GM19099 (cell line): ENCODE data around the gene SH3RF3.

Source experiments
- POLR2A ChIP-seq: IDR thresholded peaks from 3 replicates; pipeline ENCODE4 v1.6.1; 2011; ENCODE audit warnings: low read depth; ENCODE audit not compliant: insufficient read length; ENCODE audit errors: extremely low read depth

The SH3RF3 gene

DNA sequence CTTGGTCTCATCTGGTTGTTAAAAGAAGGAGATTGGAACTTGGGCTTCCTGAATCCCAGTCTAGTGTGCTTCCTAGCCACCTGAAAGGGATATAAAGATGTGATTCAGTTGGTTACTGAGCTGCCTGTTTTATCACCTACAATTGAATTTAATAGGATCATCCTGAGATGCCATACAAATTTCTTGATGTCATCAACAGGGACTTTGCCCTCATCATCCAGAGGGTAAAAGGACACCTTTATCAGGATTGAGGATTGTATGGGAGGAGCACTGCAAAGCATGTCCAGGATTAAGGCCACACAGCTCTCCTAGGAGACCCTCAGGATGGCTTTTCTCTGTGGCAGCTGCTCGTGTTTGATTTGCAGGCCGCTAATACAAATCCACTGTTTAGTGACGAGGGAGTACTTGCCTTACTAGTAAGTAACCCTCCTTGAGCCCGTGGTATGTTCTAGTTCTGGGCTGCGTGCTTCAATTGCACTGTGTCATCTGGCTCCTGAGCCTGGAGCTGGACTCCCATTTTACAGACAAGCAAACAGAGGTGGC is 28.6 kb downstream of the SH3RF3 start:
- no peak for TF ChIP-seq POLR2A

DNA sequence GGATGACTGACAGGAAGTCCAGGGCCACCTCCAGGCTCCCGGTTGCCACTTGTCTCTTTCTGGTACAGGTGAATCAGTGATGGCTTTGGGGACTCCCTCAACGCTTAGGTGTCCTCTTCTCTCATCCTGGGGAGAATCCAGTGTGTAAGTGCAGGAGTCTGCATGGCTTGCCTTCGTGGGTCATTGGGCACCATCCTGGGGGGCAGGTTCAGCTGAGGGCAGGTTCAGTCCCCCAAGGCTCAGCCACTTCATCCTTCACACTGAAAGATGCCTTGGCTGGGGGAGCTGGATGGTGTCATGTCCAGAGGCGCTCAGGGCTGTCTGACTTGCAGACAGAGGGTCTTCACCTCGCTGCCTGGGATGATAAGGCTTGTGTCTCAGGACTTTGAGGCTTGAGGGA is 29.2 kb downstream of the SH3RF3 start:
- TF ChIP-seq POLR2A = no peak

DNA sequence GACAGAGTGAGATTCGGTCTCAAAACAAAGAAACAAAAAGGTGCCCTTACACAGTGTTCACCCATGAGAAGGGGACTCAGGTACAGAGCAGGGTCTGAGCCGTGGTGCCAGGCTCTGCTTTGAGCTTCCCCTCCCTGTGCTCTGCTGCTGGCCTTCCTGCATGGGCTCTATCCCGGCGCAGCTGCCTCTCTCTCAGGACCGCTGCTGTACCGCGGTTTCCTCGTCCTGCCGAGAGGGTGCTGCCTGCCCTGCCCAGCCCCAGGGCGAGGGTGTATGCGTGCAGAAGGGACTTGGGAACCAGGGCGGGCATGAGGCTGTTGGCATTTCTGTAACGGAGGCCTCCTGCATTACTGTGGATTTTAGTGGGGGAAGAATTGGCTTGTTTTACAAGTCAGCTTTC is 30.1 kb downstream of the SH3RF3 start:
- no peak for TF ChIP-seq POLR2A

DNA sequence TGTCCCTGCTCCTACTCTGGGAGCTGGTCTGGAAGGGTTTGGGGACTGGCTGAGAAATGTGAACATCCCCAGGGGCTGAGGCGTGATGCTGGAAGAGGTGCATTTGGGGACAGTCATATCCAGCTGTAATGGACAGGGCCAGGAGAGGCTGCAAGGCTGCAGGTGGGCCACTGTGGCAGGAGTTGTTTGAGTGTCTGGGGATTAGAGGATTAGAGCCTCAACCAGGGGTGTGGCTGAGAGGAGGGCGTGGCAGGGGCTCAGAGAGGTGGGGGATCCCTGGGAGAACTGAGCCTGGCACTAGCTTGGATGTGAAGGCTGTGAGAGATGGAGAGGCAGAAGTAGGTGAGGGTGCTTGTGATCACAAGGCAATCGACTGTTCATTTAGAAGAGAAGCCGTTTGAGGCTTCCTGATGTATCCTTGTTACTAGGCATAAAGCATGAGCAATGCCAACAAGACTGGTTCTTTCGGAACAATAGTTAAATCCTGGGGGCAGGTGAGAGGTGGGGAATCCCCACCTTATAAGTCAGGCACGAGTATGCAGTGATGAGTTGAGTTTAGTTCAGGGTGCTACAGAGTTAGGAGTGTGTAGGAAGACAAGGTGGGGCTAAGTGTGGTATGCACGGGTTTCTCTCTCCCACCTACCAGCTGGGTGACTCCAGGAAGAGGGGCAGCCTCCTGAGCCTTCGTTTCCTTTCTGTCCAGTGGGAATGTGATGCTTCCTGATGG is 31.9 kb downstream of the SH3RF3 start:
- no peak for TF ChIP-seq POLR2A

DNA sequence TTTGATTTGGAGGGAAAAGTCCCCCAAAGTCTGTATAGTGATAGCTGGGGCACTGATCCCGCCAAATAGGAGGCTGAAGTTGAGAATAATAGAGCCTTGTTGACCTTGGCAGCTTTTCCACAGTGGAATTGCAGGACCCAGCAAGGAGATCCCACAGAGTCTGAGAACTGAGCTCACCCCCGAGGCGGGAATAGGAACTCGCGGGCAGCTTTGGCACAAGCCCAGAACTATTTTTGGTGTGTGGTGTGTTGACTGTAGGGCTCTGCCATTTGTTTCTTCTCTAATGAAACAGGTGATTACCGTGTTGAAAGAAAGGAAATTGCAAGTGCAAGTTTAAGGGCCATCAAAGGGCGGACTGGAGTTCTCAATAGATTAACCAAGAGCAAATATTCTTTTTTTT is 34.0 kb downstream of the SH3RF3 start:
- TF ChIP-seq POLR2A = no peak

DNA sequence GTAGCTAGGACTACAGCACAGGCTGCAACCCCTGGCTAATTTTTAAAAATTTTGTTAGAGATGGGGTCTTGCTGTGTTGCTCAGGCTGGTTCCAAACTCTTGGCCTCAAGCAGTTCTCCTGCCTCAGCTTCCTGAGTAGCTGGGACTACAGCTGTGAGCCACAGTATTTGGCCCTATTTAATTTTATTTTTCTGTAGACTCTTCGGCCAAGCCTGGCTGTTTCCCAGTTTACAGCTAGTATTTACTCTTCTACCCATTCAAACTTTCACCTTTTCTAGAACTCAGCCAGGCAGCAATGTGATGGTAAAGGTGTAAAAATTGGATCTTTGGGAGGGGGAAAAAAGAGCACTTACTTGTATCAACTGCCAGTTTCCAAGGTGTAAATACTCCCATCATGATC is 35.3 kb downstream of the SH3RF3 start:
- TF ChIP-seq POLR2A = no peak

DNA sequence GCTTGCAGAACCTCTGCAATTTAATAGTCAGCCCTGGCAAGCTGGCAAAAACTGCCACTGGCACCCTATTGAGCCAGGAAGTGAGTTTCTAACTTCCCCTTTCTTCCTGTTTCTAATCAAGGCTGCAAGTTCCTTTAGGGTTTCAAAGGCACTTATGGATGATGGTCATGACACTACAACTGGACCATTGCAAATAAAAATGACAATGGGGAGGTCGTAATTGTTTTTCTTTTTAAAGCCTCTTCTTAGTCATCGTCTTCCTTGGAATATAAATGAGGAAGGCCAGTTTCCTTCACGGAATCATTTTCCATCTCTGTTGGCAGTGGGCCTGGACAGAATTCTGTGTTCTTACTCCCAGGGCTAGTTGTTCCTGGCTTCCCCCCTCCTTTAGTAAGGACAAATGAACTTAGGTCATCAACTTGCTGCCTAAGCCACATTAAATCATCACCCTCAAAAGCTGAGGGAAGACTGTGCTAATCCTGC is 35.8 kb downstream of the SH3RF3 start:
- TF ChIP-seq POLR2A = no peak

DNA sequence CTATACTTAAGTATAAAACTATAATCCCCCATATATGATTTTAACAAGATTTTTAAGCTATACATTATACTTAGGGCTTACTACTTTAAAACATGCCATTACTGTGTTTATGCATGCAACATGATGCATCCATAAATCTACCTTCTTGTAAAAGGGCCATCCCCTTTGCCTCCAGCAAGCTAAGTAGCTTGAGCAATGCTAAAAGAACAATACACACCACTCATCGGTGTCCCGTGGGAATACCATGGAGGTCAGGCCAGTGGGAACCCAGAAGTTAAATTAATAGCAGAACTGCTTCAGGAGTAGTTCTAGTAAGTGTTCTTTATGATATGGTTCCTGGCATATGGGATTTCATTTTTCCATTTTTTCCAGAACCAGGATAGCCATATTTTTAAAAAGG is 37.8 kb downstream of the SH3RF3 start:
- TF ChIP-seq POLR2A = no peak

DNA sequence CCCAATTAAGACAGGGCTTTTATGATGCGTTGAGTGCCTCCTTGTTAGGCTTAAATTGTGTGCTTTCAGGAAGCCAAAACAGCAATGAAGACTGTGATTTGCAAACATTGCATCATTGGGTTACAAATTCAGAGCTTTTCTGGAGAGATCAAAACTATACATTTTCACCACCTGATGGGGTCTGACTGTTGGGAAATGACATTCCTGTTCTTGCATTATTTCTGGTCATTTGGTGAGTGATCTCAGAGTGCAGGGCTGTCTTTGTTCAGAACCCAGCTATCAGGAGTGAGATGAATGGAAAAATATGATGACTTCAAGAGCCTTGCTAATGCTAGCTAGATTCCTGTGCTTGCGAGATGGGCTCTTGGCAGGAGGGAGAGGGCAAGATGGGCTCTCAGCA is 39.1 kb downstream of the SH3RF3 start:
- TF ChIP-seq POLR2A = no peak

DNA sequence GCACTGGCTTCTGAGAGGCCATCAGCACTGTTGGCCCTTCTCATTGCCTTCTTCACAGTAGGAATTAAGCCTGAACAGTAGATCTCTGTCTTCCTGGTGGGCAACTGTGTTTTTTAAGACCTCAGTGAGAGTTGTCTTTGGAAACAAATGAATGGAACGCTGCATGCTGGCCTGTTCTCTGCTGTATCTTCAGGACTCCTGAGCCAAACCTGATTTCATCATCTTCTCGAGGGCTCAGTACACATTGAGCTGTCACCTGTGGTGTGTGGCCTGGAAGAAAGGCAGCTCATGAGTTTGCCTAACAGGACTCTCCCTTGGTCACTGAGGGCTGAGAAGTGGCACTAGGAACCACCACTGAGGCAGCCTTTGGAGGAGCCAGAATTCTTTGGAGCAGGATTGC is 39.7 kb downstream of the SH3RF3 start:
- no peak for TF ChIP-seq POLR2A

DNA sequence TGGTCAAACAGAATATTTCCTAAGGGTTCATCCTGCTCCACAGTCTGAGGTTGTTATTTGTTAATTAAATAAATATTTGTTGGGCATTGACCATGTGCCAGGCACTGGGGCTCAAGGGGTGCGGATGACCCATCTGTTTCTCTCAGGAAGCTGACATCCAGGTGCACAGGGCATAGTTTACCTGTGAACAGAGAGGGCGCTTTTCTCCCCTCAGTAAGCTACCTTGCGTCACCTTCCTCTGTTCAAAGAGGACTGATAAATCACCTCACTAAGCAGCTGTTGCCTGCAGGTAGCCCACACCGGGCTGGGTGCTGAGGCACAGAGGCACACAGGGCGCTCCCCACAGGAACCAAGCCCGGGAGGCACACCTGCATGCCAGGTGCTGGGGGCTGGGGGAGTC is 41.6 kb downstream of the SH3RF3 start:
- no peak for TF ChIP-seq POLR2A

DNA sequence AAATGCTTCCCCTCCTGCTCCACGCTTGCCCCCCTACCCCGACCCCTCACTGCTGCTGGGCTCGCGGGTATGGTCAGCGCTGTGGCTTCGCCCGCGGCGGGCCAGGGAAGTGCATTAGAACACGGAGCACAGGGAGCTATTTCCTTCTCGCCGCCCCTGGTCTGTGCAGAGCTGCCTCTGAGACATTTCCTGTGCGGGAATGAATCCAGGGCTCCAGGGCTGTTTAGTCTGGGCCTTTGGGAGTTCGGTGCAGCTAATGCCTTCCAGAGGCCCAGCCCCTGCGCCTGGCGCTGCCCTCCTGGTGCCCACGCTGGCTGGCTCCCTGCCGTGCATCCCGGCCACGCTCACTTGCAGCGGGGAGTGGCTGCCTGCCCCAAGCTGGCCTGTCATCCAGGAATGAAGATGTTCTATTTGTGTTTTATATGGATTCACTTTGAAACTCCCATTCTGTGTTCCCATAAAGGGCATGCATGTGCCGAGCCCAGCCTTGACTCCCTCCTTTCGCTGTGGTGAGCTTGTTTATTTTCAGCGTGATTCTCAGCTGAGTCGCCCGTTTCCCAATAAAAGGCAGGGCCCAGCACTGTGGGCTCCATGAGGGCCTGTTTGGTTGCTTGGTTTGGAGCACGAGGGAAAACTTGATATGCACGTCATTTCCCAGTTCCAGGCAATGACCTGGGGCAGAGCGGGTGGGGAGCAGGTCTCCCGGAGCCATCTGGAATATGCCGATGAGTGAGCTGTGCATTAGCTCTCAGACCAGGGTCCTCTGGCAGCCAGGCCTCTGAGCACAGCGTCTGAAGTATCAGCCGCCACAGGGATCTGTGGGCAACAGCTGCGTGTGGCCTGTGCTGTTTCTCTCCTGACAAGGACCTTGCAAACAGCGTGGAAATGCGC is 42.7 kb downstream of the SH3RF3 start:
- no peak for TF ChIP-seq POLR2A

DNA sequence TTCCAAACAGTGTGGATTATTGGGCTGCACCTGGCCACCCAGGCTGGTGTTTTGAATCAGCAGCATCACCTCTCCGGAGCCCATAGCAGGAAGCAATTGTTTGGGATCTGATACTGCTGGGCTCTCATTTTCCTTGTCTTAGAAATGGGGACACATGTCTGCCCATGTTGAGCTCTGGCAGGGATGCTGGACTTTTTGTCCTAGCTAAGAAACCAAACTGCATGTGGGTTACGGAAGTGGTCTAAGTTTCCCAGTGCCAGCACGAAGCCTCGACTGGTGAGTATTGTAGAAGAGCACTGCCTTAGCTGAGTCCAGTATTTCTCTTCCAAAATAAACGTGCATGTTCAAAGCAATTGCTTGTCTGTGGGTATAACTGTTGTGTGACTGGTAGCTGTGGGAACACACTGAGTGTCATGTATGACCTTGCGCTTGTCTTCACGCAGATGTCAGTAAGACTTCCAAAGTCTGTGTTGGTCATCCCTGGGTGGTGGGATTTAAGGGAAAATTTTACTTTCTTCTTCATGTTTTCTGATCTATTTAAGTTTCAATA is 43.6 kb downstream of the SH3RF3 start:
- no peak for TF ChIP-seq POLR2A

DNA sequence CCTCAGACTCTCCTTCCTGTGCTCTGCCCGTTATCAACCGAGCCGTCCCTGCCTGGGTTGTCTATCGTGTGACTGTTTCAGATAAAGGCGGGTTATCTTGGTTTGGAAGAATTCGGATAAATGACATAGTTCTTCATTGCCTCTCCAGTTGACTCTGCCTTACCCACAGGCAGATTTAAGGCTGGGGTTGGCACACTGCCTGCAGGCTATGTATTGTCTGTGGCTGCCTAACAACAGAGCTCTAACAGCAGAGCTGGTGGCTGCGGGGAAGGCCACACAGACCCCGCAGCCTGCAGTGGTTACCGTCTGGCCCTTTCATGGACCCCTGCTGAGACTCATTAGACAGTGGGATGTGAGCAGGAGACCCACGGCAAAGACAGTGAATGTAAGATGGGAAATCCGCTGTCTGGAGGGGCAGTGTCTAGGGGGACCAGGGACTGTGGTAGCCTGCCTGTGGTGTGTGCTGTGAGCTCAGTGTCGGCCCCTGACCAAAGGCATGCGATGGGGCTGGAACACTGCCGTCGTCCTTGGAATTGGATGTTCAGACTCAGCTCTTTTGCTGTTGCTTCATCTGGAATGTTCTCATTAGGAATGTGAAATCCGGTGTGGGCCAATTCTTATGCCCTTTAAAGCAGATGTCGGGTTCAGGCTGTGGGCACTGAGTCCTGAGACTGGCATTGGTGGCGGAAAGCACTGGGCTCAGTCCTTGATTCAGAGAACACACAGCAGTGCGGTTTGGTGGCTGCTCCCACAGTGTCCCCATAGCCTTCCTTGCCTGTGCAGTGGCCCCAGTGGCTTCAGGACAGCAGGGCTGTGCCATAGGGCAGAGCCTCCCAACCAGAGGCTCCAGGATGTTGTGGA is 44.5 kb downstream of the SH3RF3 start:
- no peak for TF ChIP-seq POLR2A

DNA sequence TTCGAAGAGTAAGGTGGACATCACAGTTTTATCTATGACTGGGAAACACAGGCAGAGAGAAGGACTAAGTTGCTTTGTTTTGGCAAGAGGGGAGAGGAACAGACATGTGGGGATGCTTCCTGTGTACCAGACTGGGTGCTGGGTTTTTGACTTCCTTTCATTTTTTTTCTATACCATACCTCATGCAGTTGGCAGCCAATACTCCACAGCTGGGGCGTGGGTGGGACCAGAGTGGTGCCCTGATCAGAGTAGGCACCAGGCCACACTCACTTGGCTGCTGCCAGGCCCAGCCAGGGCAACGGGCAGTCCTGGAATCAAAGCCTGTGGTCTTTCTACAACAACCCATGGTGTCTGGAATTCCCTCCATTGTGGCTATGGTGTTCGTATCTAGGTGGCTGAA is 45.2 kb downstream of the SH3RF3 start:
- no peak for TF ChIP-seq POLR2A
